Measurements from ENCODE around the gene NDUFAF2.
A peak's percentile ranks its signal among the peaks of the same experiment; 100 is the strongest.
"Not testable (repeated sequence)": the region's sequence is repeated elsewhere in the genome, so short reads cannot be mapped to it uniquely, and the experiment has no call there.

Gene NDUFAF2

GRCh38 chr5:61084658-61085057 lies 139.7 kb downstream of the NDUFAF2 start:
- ChIA-PET CTCF (no interaction called here), POLR2A (no interaction called here)
- peaks cover 0 to 5% (median 0%) of the 10 kb centered on the region in 4 experiments for H3K4me1 ChIP-seq (ENCODE audit: control extremely low read depth in 1 of 4, control insufficient read depth in 4 of 4, insufficient read depth in 4 of 4, low read length in 3 of 4)
- WGBS (ENCODE audit: insufficient coverage), result no CpG with 5 or more reads among the region's 1 CpG
- peaks cover 0 to 4% (median 2%) of the 10 kb centered on the region in 5 experiments for H3K9me3 ChIP-seq (ENCODE audit: control extremely low read depth in 1 of 5, control insufficient read depth in 4 of 5, insufficient read depth in 2 of 5, low read depth in 1 of 5, low read length in 4 of 5)
- peaks cover 0 to 4% (median under 1%) of the 10 kb centered on the region in 4 experiments for H3K36me3 ChIP-seq (ENCODE audit: control insufficient read depth in 4 of 4, insufficient read depth in 4 of 4, low read length in 3 of 4)
- H3K4me3 ChIP-seq (ENCODE audit: control insufficient read depth in 1 of 7, extremely low read depth in 1 of 7, insufficient read depth in 4 of 7, low read depth in 2 of 7, low read length in 6 of 7), result no peak overlapping the region
- H3K27me3 ChIP-seq (replicated peaks in 2 of 5; ENCODE audit: control insufficient read depth in 4 of 5, insufficient read depth in 5 of 5, low read length in 4 of 5), result no peaks in the 10 kb centered on the region
- H3K27ac ChIP-seq (ENCODE audit: insufficient read depth in 1 of 2, low read depth in 1 of 2, low read length in 2 of 2, poor library complexity in 1 of 2, severe bottlenecking in 2 of 2), result no peak overlapping the region
- DNase-seq, result peak in 2 of 3 donors; percentile 71 to 81

GRCh38 chr5:61085885-61086284 lies 140.9 kb downstream of the NDUFAF2 start:
- H3K36me3 ChIP-seq (ENCODE audit: control insufficient read depth in 4 of 4, insufficient read depth in 4 of 4, low read length in 3 of 4), result peaks cover 0 to 4% (median under 1%) of the 10 kb centered on the region in 4 experiments
- H3K27ac ChIP-seq (ENCODE audit: insufficient read depth in 1 of 2, low read depth in 1 of 2, low read length in 2 of 2, poor library complexity in 1 of 2, severe bottlenecking in 2 of 2), result no peak overlapping the region
- no CpG with 5 or more reads among the region's 1 CpG for WGBS (ENCODE audit: insufficient coverage)
- ChIA-PET POLR2A (no interaction called here), CTCF (no interaction called here)
- H3K4me1 ChIP-seq (ENCODE audit: control extremely low read depth in 1 of 4, control insufficient read depth in 4 of 4, insufficient read depth in 4 of 4, low read length in 3 of 4), result peaks cover 0 to 5% (median 0%) of the 10 kb centered on the region in 4 experiments
- DNase-seq, result no peak
- no peak overlapping the region for H3K4me3 ChIP-seq (ENCODE audit: control insufficient read depth in 1 of 7, extremely low read depth in 1 of 7, insufficient read depth in 4 of 7, low read depth in 2 of 7, low read length in 6 of 7)
- peaks cover 0 to 4% (median 2%) of the 10 kb centered on the region in 5 experiments for H3K9me3 ChIP-seq (ENCODE audit: control extremely low read depth in 1 of 5, control insufficient read depth in 4 of 5, insufficient read depth in 2 of 5, low read depth in 1 of 5, low read length in 4 of 5)
- no peaks in the 10 kb centered on the region for H3K27me3 ChIP-seq (replicated peaks in 2 of 5; ENCODE audit: control insufficient read depth in 4 of 5, insufficient read depth in 5 of 5, low read length in 4 of 5)

DNA sequence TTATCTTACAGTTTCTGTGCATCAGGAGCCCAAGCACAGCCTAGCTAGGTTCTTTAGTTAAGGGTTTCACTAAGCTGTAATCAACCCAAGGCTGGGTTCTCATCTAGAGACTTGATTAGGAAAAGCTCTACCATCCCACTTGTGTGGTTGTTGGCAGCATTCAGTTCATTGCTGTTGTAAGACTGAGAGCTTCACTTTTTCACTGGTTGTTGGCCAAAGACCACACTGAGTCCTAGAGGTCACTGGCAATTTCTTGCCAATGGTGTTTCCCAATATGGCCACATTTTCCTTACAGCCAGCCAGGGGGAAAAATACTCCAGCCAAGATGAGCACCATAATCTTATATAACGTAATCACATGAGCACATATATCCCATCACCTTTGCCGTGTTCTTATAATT lies 142.9 kb downstream of the NDUFAF2 start:
- Histone ChIP-seq H3K27ac (ENCODE audit: insufficient read depth in 1 of 2, low read depth in 1 of 2, low read length in 2 of 2, poor library complexity in 1 of 2, severe bottlenecking in 2 of 2) (no peak overlapping the region), H3K4me3 (ENCODE audit: control insufficient read depth in 1 of 7, extremely low read depth in 1 of 7, insufficient read depth in 4 of 7, low read depth in 2 of 7, low read length in 6 of 7) (no peak overlapping the region), H3K4me1 (ENCODE audit: control extremely low read depth in 1 of 4, control insufficient read depth in 4 of 4, insufficient read depth in 4 of 4, low read length in 3 of 4) (peaks cover 0 to 5% (median 0%) of the 10 kb centered on the region in 4 experiments), H3K27me3 (replicated peaks in 2 of 5; ENCODE audit: control insufficient read depth in 4 of 5, insufficient read depth in 5 of 5, low read length in 4 of 5) (no peaks in the 10 kb centered on the region), H3K9me3 (ENCODE audit: control extremely low read depth in 1 of 5, control insufficient read depth in 4 of 5, insufficient read depth in 2 of 5, low read depth in 1 of 5, low read length in 4 of 5) (peaks cover 0 to 4% (median 0%) of the 10 kb centered on the region in 5 experiments), H3K36me3 (ENCODE audit: control insufficient read depth in 4 of 4, insufficient read depth in 4 of 4, low read length in 3 of 4) (peaks cover 0 to 4% (median under 1%) of the 10 kb centered on the region in 4 experiments)
- POLR2A ChIA-PET, result no interaction called here
- CTCF ChIA-PET, result no interaction called here
- no CpG with 5 or more reads among the region's 2 CpGs for WGBS (ENCODE audit: insufficient coverage)
- DNase-seq, result no peak

- DNase-seq, result no peak
- peaks cover 0 to 2% (median 0%) of the 10 kb centered on the region in 5 experiments for H3K9me3 ChIP-seq (ENCODE audit: control extremely low read depth in 1 of 5, control insufficient read depth in 4 of 5, insufficient read depth in 2 of 5, low read depth in 1 of 5, low read length in 4 of 5)
- H3K27ac ChIP-seq (ENCODE audit: insufficient read depth in 1 of 2, low read depth in 1 of 2, low read length in 2 of 2, poor library complexity in 1 of 2, severe bottlenecking in 2 of 2), result no peak overlapping the region
- no peaks in the 10 kb centered on the region for H3K27me3 ChIP-seq (replicated peaks in 2 of 5; ENCODE audit: control insufficient read depth in 4 of 5, insufficient read depth in 5 of 5, low read length in 4 of 5)
- POLR2A ChIA-PET, result no interaction called here
- CTCF ChIA-PET, result interaction anchor here (0.8 kb wide), 1 partner anchor 14 kb away, joined by 3 read pairs; no protein-coding TSS in a partner anchor
- H3K4me3 ChIP-seq (ENCODE audit: control insufficient read depth in 1 of 7, extremely low read depth in 1 of 7, insufficient read depth in 4 of 7, low read depth in 2 of 7, low read length in 6 of 7), result no peak overlapping the region
- H3K4me1 ChIP-seq (ENCODE audit: control extremely low read depth in 1 of 4, control insufficient read depth in 4 of 4, insufficient read depth in 4 of 4, low read length in 3 of 4), result peaks cover 0 to 5% (median 0%) of the 10 kb centered on the region in 4 experiments
- WGBS (ENCODE audit: insufficient coverage), result no CpG with 5 or more reads among the region's 2 CpGs
- H3K36me3 ChIP-seq (ENCODE audit: control insufficient read depth in 4 of 4, insufficient read depth in 4 of 4, low read length in 3 of 4), result peaks cover 0 to 2% (median 0%) of the 10 kb centered on the region in 4 experiments
These were observed 144.3 kb downstream of the NDUFAF2 start for GRCh38 chr5:61089351-61089750.

GRCh38 chr5:61093046-61093771 lies 148.2 kb downstream of the NDUFAF2 start:
- H3K27ac ChIP-seq (ENCODE audit: insufficient read depth in 1 of 2, low read depth in 1 of 2, low read length in 2 of 2, poor library complexity in 1 of 2, severe bottlenecking in 2 of 2); H3K9me3 ChIP-seq (ENCODE audit: control extremely low read depth in 1 of 5, control insufficient read depth in 4 of 5, insufficient read depth in 2 of 5, low read depth in 1 of 5, low read length in 4 of 5); H3K4me3 ChIP-seq (ENCODE audit: control insufficient read depth in 1 of 7, extremely low read depth in 1 of 7, insufficient read depth in 4 of 7, low read depth in 2 of 7, low read length in 6 of 7); H3K27me3 ChIP-seq (replicated peaks in 2 of 5; ENCODE audit: control insufficient read depth in 4 of 5, insufficient read depth in 5 of 5, low read length in 4 of 5); H3K4me1 ChIP-seq (ENCODE audit: control extremely low read depth in 1 of 4, control insufficient read depth in 4 of 4, insufficient read depth in 4 of 4, low read length in 3 of 4); H3K36me3 ChIP-seq (ENCODE audit: control insufficient read depth in 4 of 4, insufficient read depth in 4 of 4, low read length in 3 of 4); POLR2A ChIA-PET; DNase-seq; CTCF ChIA-PET: not testable (repeated sequence)
- 96% methylated on average over 5 of the region's 5 CpGs for WGBS (ENCODE audit: insufficient coverage)

DNA sequence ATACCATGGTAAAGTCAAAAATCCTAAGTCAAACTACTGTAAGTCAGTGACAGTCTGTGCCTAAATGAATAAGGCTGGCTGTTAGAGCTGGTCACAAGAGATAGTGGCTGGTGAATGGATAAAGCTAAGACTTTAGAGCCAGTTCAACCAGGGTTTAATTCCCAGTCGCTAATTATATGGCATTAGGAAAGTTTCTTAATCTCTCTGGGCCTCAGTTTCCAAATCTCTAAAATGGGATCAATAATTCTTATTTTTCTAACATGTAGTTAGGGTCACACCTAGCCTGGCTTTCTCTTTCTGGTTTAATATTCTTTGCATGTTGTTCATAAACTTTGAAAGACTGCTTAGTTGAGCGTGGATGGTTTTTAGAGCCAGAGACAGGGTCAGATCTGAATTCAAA lies 152.5 kb downstream of the NDUFAF2 start:
- H3K27me3 ChIP-seq (replicated peaks in 2 of 5; ENCODE audit: control insufficient read depth in 4 of 5, insufficient read depth in 5 of 5, low read length in 4 of 5), result no peaks in the 10 kb centered on the region
- WGBS (ENCODE audit: insufficient coverage), result no CpG with 5 or more reads among the region's 2 CpGs
- peaks cover 0 to 12% (median 4%) of the 10 kb centered on the region in 4 experiments for H3K36me3 ChIP-seq (ENCODE audit: control insufficient read depth in 4 of 4, insufficient read depth in 4 of 4, low read length in 3 of 4)
- POLR2A ChIA-PET, result interaction anchor here (0.6 kb wide), 1 partner anchor 463 kb away, joined by 3 read pairs; no protein-coding TSS in a partner anchor
- H3K4me3 ChIP-seq (ENCODE audit: control insufficient read depth in 1 of 7, extremely low read depth in 1 of 7, insufficient read depth in 4 of 7, low read depth in 2 of 7, low read length in 6 of 7), result no peak overlapping the region
- peaks cover 0 to 13% (median 0%) of the 10 kb centered on the region in 5 experiments for H3K9me3 ChIP-seq (ENCODE audit: control extremely low read depth in 1 of 5, control insufficient read depth in 4 of 5, insufficient read depth in 2 of 5, low read depth in 1 of 5, low read length in 4 of 5)
- CTCF ChIA-PET, result no interaction called here
- no peak for DNase-seq
- peaks cover 4 to 19% (median 9%) of the 10 kb centered on the region in 4 experiments for H3K4me1 ChIP-seq (ENCODE audit: control extremely low read depth in 1 of 4, control insufficient read depth in 4 of 4, insufficient read depth in 4 of 4, low read length in 3 of 4)
- H3K27ac ChIP-seq (ENCODE audit: insufficient read depth in 1 of 2, low read depth in 1 of 2, low read length in 2 of 2, poor library complexity in 1 of 2, severe bottlenecking in 2 of 2), result no peak overlapping the region

DNA sequence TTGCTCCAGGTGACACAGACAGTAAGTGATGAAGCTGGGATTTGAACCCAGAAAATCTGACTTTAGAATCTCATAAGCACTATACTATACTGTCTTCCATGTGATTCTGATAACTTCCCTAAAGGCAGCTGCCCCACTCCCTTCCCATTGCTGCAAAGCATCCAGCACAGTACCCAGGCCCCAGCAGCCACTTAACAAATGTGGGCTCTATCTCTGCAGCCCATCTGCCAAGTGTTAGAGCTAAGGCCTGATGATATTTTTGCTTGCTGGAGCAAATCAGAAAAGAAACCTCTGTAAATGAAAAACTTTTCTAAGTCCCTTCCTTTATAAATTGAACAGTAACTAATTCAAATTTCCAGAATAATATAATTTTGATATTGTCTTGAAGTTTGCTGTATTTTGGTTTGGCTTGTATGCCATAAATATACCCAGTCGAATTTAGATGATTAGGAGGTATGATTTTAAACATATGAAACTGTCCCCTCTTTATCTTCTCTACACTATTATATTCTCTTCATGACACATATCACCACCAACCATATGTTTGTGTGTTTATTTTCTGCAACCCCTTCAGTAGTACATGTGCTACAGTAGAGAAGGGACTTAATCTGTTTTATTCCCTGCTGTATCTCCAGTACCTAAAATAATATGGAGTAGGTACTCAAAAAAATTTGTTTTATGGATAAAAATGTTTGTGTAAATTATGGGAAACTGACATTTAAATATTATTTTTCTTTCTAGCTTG lies 153.4 kb downstream of the NDUFAF2 start:
- H3K4me1 ChIP-seq (ENCODE audit: control extremely low read depth in 1 of 4, control insufficient read depth in 4 of 4, insufficient read depth in 4 of 4, low read length in 3 of 4), result peaks cover 4 to 19% (median 9%) of the 10 kb centered on the region in 4 experiments
- no CpG with 5 or more reads among the region's 1 CpG for WGBS (ENCODE audit: insufficient coverage)

More for the DNA sequence above, 153.4 kb downstream of the NDUFAF2 start:
- Histone ChIP-seq H3K36me3 (ENCODE audit: control insufficient read depth in 4 of 4, insufficient read depth in 4 of 4, low read length in 3 of 4) (peaks cover 0 to 18% (median 4%) of the 10 kb centered on the region in 4 experiments), H3K27ac (ENCODE audit: insufficient read depth in 1 of 2, low read depth in 1 of 2, low read length in 2 of 2, poor library complexity in 1 of 2, severe bottlenecking in 2 of 2) (no peak overlapping the region), H3K27me3 (replicated peaks in 2 of 5; ENCODE audit: control insufficient read depth in 4 of 5, insufficient read depth in 5 of 5, low read length in 4 of 5) (no peaks in the 10 kb centered on the region), H3K4me3 (ENCODE audit: control insufficient read depth in 1 of 7, extremely low read depth in 1 of 7, insufficient read depth in 4 of 7, low read depth in 2 of 7, low read length in 6 of 7) (no peak overlapping the region), H3K9me3 (ENCODE audit: control extremely low read depth in 1 of 5, control insufficient read depth in 4 of 5, insufficient read depth in 2 of 5, low read depth in 1 of 5, low read length in 4 of 5) (peaks cover 0 to 13% (median 0%) of the 10 kb centered on the region in 5 experiments)
- POLR2A ChIA-PET, result interaction anchor here (0.6 kb wide), 1 partner anchor 464 kb away, joined by 3 read pairs; no protein-coding TSS in a partner anchor
- DNase-seq, result peak in 2 of 3 donors; percentile 59 to 74
- CTCF ChIA-PET, result no interaction called here

Measured in common myeloid progenitor, CD34-positive (primary cell).